Caki2 (cell line): ENCODE measurements around the gene MARK3. TPM values are rescaled to one million over a fixed set of nuclear protein-coding genes. Genes with fewer than 3 reads are reported as not detected.

Source experiments
- DNase-seq: peaks from one replicate; pipeline ENCODE4 v3.0.0-alpha.2; 2015; ENCODE audit warnings: low read depth
- in situ Hi-C: cut with HindIII; loops from 2 replicates; pipeline ENCODE4 v1.10.0; 2016; ENCODE audit warnings: low sequenced_read_pairs, low pct_unique_long_range_greater_than_20kb, mixed read lengths
- total RNA-seq: library from RNA; depleted of rRNA; stranded (reverse); fragments of >200 nt; shearing (Covaris generic); gene quantifications from 2 replicates; pipeline ENCODE4 v1.2.3, GENCODE V29; 2014; ENCODE audit warnings: low replicate concordance

Gene MARK3
- total RNA-seq, 1 experiment from 2014 or later: 17.8 TPM

GRCh38 chr14:103418481-103418818 lies 33.2 kb downstream of the MARK3 start:
- DNase-seq: no peak
- in situ Hi-C loops: no loop called here

GRCh38 chr14:103421556-103421955 lies 36.3 kb downstream of the MARK3 start:
- in situ Hi-C loops: no loop called here
- no peak for DNase-seq

- no peak for DNase-seq
- in situ Hi-C loops: no loop called here
These were observed 37.8 kb downstream of the MARK3 start for GRCh38 chr14:103423050-103423461.

GRCh38 chr14:103427485-103428443 lies 42.5 kb downstream of the MARK3 start:
- in situ Hi-C loops: no loop called here
- peak; percentile 13 for DNase-seq

- in situ Hi-C loops: no loop called here
- no peak for DNase-seq
These were observed 43.7 kb downstream of the MARK3 start for GRCh38 chr14:103428723-103429556.

- DNase-seq: no peak
- in situ Hi-C loops: no loop called here
These were observed 45.1 kb downstream of the MARK3 start for GRCh38 chr14:103430358-103430757.

GRCh38 chr14:103432627-103433026 lies 47.4 kb downstream of the MARK3 start:
- in situ Hi-C loops: no loop called here
- no peak for DNase-seq

- no peak for DNase-seq
- in situ Hi-C loops: no loop called here
These were observed 48.8 kb downstream of the MARK3 start for GRCh38 chr14:103433916-103434563.

- DNase-seq: no peak
- in situ Hi-C loops: no loop called here
These were observed 49.7 kb downstream of the MARK3 start for GRCh38 chr14:103434868-103435442.

- in situ Hi-C loops: no loop called here
- DNase-seq: no peak
These were observed 51.3 kb downstream of the MARK3 start for GRCh38 chr14:103436533-103436932.

- DNase-seq: no peak
- in situ Hi-C loops: no loop called here
These were observed 57.1 kb downstream of the MARK3 start for GRCh38 chr14:103442288-103442687.

GRCh38 chr14:103443111-103443510 lies 57.9 kb downstream of the MARK3 start:
- no peak for DNase-seq
- in situ Hi-C loops: no loop called here

- DNase-seq: no peak
- in situ Hi-C loops: no loop called here
These were observed 59.8 kb downstream of the MARK3 start for GRCh38 chr14:103444837-103445524.

GRCh38 chr14:103445806-103446205 lies 60.6 kb downstream of the MARK3 start:
- in situ Hi-C loops: no loop called here
- DNase-seq: no peak

- peak; percentile 39 for DNase-seq
These were observed 62.9 kb downstream of the MARK3 start for GRCh38 chr14:103448097-103448496.

GRCh38 chr14:103449634-103450161 lies 64.5 kb downstream of the MARK3 start:
- DNase-seq: no peak
- in situ Hi-C loops: no loop called here

More at GRCh38 chr14:103448097-103448496, 62.9 kb downstream of the MARK3 start:
- in situ Hi-C loops: no loop called here

- DNase-seq: no peak
- in situ Hi-C loops: no loop called here
These were observed 65.2 kb downstream of the MARK3 start for GRCh38 chr14:103450416-103450815.

GRCh38 chr14:103451401-103451800 lies 66.2 kb downstream of the MARK3 start:
- no peak for DNase-seq
- in situ Hi-C loops: no loop called here
